H1 (cell line): ENCODE measurements around the gene WSCD2. TPM values are rescaled to one million over a fixed set of nuclear protein-coding genes. Genes with fewer than 3 reads are reported as not detected.

Experiments used
- CBX5 ChIP-seq: fragments of 300-800, 300-1000 bp; sonication (generic); IDR thresholded peaks from 2 replicates; pipeline ENCODE4 v1.7.1; 2016; ENCODE audit warnings: antibody characterized with exemption, low read length, low read depth
- CHD2 ChIP-seq: IDR thresholded peaks from 2 replicates; pipeline ENCODE4 v1.6.1; 2012; ENCODE audit warnings: low read length, improper control_type of control experiment
- CTCF ChIP-seq, 3 experiments: IDR thresholded peaks; 1 replicate in 2 of 3; 2 replicates in 1 of 3; pipeline versions ENCODE4 v1.5.1 to v1.6.1; 2011; ENCODE audit warnings: low read length in 3 of 3, mild to moderate bottlenecking in 3 of 3, inconsistent platforms in 2 of 3, low read depth in 1 of 3, moderate library complexity in 1 of 3; ENCODE audit not compliant: insufficient read depth in 1 of 3; ENCODE audit errors: control extremely low read depth in 1 of 3
- HDAC6 ChIP-seq: IDR thresholded peaks from one replicate; pipeline ENCODE4 v1.7.1; 2012; ENCODE audit warnings: low read depth, mild to moderate bottlenecking, inconsistent platforms, low read length, moderate library complexity
- KDM1A ChIP-seq: fragments of 200-600, 300-600 bp; sonication (generic); IDR thresholded peaks from 2 replicates; pipeline ENCODE4 v1.7.1; 2016; ENCODE audit warnings: mild to moderate bottlenecking, low read length, borderline replicate concordance
- KDM4A ChIP-seq: IDR thresholded peaks from one replicate; pipeline ENCODE4 v1.7.1; 2012; ENCODE audit warnings: low read depth, mild to moderate bottlenecking, moderate library complexity, low read length, inconsistent platforms; ENCODE audit not compliant: severe bottlenecking
- POLR2A ChIP-seq, 2 experiments: IDR thresholded peaks; 1 replicate in 1 of 2; 2 replicates in 1 of 2; pipeline ENCODE4 v1.6.1; 2011; ENCODE audit warnings: low read depth in 2 of 2, low read length in 2 of 2, mild to moderate bottlenecking in 2 of 2; ENCODE audit errors: control extremely low read depth in 1 of 2
- RAD21 ChIP-seq, 2 experiments: IDR thresholded peaks in 1 of 2; conservative IDR thresholded peaks in 1 of 2; 2 replicates each; pipeline ENCODE4 v1.6.1; 2011; ENCODE audit warnings: low read depth in 2 of 2, low read length in 2 of 2, improper control_type of control experiment in 1 of 2, inconsistent platforms in 1 of 2, mild to moderate bottlenecking in 1 of 2, moderate library complexity in 1 of 2
- SIN3A ChIP-seq, 2 experiments: IDR thresholded peaks in 1 of 2; conservative IDR thresholded peaks in 1 of 2; 2 replicates each; pipeline ENCODE4 v1.6.1; 2011 to 2012; ENCODE audit warnings: low read length in 2 of 2, improper control_type of control experiment in 1 of 2, low read depth in 1 of 2, mild to moderate bottlenecking in 1 of 2
- SP1 ChIP-seq: IDR thresholded peaks from 2 replicates; pipeline ENCODE4 v1.6.1; 2011; ENCODE audit warnings: low read depth, low read length
- TAF1 ChIP-seq: IDR thresholded peaks from 2 replicates; pipeline ENCODE4 v1.6.1; 2011; ENCODE audit warnings: mild to moderate bottlenecking, low read depth, low read length
- YY1 ChIP-seq: IDR thresholded peaks from 2 replicates; pipeline ENCODE4 v1.6.1; 2011; ENCODE audit warnings: low read depth, mild to moderate bottlenecking, low read length
- ZNF274 ChIP-seq: IDR thresholded peaks from 2 replicates; pipeline ENCODE4 v1.7.0; 2012; ENCODE audit warnings: low read length, borderline replicate concordance; ENCODE audit errors: extremely low read depth
- polyA plus RNA-seq, 7 experiments: library from polyadenylated mRNA; depleted of rRNA in 3 of 7; stranded (reverse) in 5 of 7; unstranded in 2 of 7; fragments of >200 nt in 5 of 7; fragments of 200-250 nt in 2 of 7; gene quantifications; 1 replicate in 5 of 7; 2 replicates in 1 of 7; 4 replicates in 1 of 7; pipeline versions ENCODE4 v1.2.1 to v1.2.3, GENCODE V29; 2011 to 2013; ENCODE audit warnings: missing spikeins in 2 of 7, mixed read lengths in 2 of 7
- total RNA-seq: library from RNA; stranded (reverse); fragmentation: NEBNext Ultra II Directional; extraction: Animal tissue kit (Norgen Biotek cat#: 25700); gene quantifications from 2 replicates; pipeline ENCODE4 v1.2.1, GENCODE V29; 2021

Gene WSCD2
- total and polyA plus RNA-seq, 2 of the 8 experiments (the other 6 are each of a cell fraction or from before 2014, with no cell fraction given) = 1.3 to 2.2 TPM

- TF ChIP-seq CTCF (IDR thresholded peaks at IDR 0.05; ENCODE audit: control extremely low read depth in 1 of 3, insufficient read depth in 1 of 3, low read depth in 1 of 3, low read length in 3 of 3) (peak; percentile 44 to 77 (median 74)), POLR2A (IDR thresholded peaks at IDR 0.05; ENCODE audit: control extremely low read depth in 1 of 2, low read depth in 2 of 2, low read length in 2 of 2) (no peak), YY1 (0 out of 2 replicates have a peak, but pooled peaks have one; percentile 20), RAD21 (IDR thresholded peaks at IDR 0.05 in 1 of 2, conservative IDR thresholded peaks at IDR 0.05 in 1 of 2; ENCODE audit: low read depth in 2 of 2, low read length in 2 of 2) (peak; percentile 74 to 75), SP1 (no peak), ZNF274 (no peak), SIN3A (conservative IDR thresholded peaks at IDR 0.05 in 1 of 2, IDR thresholded peaks at IDR 0.05 in 1 of 2; ENCODE audit: low read depth in 1 of 2, low read length in 2 of 2) (no peak), HDAC6 (no peak), CBX5 (no peak), KDM4A (no peak), CHD2 (no peak), KDM1A (no peak), TAF1 (no peak)
Measured at GRCh38 chr12:108237272-108237671, 108.2 kb downstream of the WSCD2 start (continued).
